Stomach (tissue), 9 donors: ENCODE results near the gene ARHGEF4. TPM values are rescaled to one million over a fixed set of nuclear protein-coding genes. Genes with fewer than 3 reads are reported as not detected.

ENCODE experiments used
- DNase-seq, 2 donors: peaks; one replicate each; pipeline versions ENCODE4 v3.0.0 to v3.0.0-alpha.2; 2013 to 2019
- H3K27ac ChIP-seq, 5 donors: fragments of 200-600 bp in 4 of 5; sonication (generic) in 4 of 5; one replicate each; pipeline ENCODE4 v1.5.1; 2013 to 2019; ENCODE audit warnings: mild to moderate bottlenecking in 1 of 5, moderate library complexity in 1 of 5
- H3K27me3 ChIP-seq, 3 donors: fragments of 200-600 bp; sonication (generic); one replicate each; pipeline ENCODE4 v1.5.1; 2017 to 2019; ENCODE audit warnings: mixed run types in 1 of 3
- H3K36me3 ChIP-seq, 4 donors: fragments of 200-600 bp; sonication (generic); 1 replicate in 3 of 4; 2 replicates in 1 of 4; pipeline ENCODE4 v1.5.1; 2016 to 2019
- H3K4me1 ChIP-seq, 4 donors: fragments of 200-600 bp; sonication (generic); one replicate each; pipeline ENCODE4 v1.5.1; 2016 to 2019
- H3K4me3 ChIP-seq, 4 donors: fragments of 200-600 bp; sonication (generic) in 3 of 4; one replicate each; pipeline ENCODE4 v1.5.1; 2016 to 2019; ENCODE audit warnings: mild to moderate bottlenecking in 1 of 4
- H3K9me3 ChIP-seq, 4 donors: fragments of 200-600 bp; sonication (generic); one replicate each; pipeline ENCODE4 v1.5.1; 2016 to 2019
- EP300 ChIP-seq: sonication (generic); formaldehyde crosslinking; IDR thresholded peaks from one replicate; pipeline ENCODE4 v1.6.1; 2017; ENCODE audit warnings: antibody characterized with exemption
- POLR2A ChIP-seq, 4 donors: fragments of 450-650 bp; IDR thresholded peaks; one replicate each; pipeline ENCODE4 v1.6.1; 2016; ENCODE audit warnings: antibody characterized with exemption in 4 of 4, control low read depth in 2 of 4, mild to moderate bottlenecking in 1 of 4, moderate library complexity in 1 of 4
- POLR2AphosphoS5 ChIP-seq, 3 donors: sonication (generic); formaldehyde crosslinking; IDR thresholded peaks; one replicate each; pipeline ENCODE4 v1.6.1; 2016; ENCODE audit warnings: antibody characterized with exemption in 3 of 3
- WGBS, 5 donors: extraction: QIAGEN DNeasy Blood & Tissue Kit in 3 of 5; methylation state at CpG; one replicate each; pipeline versions ENCODE4 v1.1.5 to v1.1.7; 2013 to 2018; 5-methylcytosine and 5-hydroxymethylcytosine counted together
- intact Hi-C: fragments of 100-400 bp; cut with DNase I; formaldehyde crosslinking; loops from one replicate; pipeline ENCODE4 v1.15.1; 2023; ENCODE audit warnings: low total_unique reads
- polyA plus RNA-seq, 3 donors: library from polyadenylated mRNA; stranded (reverse); fragments of 200-250 nt; gene quantifications; one replicate each; pipeline ENCODE4 v1.2.3, GENCODE V29; 2013
- total RNA-seq, 5 donors: library from RNA; depleted of rRNA; stranded (reverse); fragments of >200 nt; gene quantifications; one replicate each; pipeline versions ENCODE4 v1.1.0 to v1.2.3, GENCODE V29; 2014 to 2016
- TF ChIP-seq, protein P1 (sequence below), 7 experiments: fragments of 450-650 bp in 4 of 7; fragments of 200-600 bp in 3 of 7; sonication (generic) in 3 of 7; IDR thresholded peaks; one replicate each; pipeline ENCODE4 v1.5.1; 2016 to 2019; ENCODE audit warnings: antibody characterized with exemption in 7 of 7, control low read depth in 2 of 7, mild to moderate bottlenecking in 1 of 7
- donor health status: healthy with polysubstance abuse.
- donor health status: Bipolar disorder and iron deficiency.
- donor health status: healthy.

ARHGEF4 gene
- total and polyA plus RNA-seq, 8 donors = 1.4 to 32.3 (median 11.2) TPM; not detected in 1

- Histone ChIP-seq H3K27ac (peak overlapping the region in 3 of 5 donors; percentile 75 to 85 (median 77)), H3K4me1 (peaks cover 0 to 11% (median 3%) of the 10 kb centered on the region in 4 donors), H3K9me3 (no peaks in the 10 kb centered on the region), H3K36me3 (no peaks in the 10 kb centered on the region), H3K4me3 (peak overlapping the region in 1 of 4 donors; percentile 7), H3K27me3 (peaks cover 0 to 24% (median 5%) of the 10 kb centered on the region in 3 donors)
- intact Hi-C loops = no loop called here
- DNase-seq = peak in 1 of 2 donors; percentile 63
- whole genome bisulfite sequencing, 5 donors = 27 to 47% (median 46%) methylated on average over 11 to 12 of the region's 12 CpGs
- TF ChIP-seq POLR2AphosphoS5 (IDR thresholded peaks at IDR 0.05) (no peak), EP300 (no peak), POLR2A (IDR thresholded peaks at IDR 0.05) (no peak)
- TF ChIP-seq, protein P1, sequence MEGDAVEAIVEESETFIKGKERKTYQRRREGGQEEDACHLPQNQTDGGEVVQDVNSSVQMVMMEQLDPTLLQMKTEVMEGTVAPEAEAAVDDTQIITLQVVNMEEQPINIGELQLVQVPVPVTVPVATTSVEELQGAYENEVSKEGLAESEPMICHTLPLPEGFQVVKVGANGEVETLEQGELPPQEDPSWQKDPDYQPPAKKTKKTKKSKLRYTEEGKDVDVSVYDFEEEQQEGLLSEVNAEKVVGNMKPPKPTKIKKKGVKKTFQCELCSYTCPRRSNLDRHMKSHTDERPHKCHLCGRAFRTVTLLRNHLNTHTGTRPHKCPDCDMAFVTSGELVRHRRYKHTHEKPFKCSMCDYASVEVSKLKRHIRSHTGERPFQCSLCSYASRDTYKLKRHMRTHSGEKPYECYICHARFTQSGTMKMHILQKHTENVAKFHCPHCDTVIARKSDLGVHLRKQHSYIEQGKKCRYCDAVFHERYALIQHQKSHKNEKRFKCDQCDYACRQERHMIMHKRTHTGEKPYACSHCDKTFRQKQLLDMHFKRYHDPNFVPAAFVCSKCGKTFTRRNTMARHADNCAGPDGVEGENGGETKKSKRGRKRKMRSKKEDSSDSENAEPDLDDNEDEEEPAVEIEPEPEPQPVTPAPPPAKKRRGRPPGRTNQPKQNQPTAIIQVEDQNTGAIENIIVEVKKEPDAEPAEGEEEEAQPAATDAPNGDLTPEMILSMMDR (IDR thresholded peaks at IDR 0.05) = no peak
These were observed 17.0 kb upstream of the ARHGEF4 start for GRCh38 chr2:130819608-130820278.

GRCh38 chr2:130820279-130820861 lies 16.3 kb upstream of the ARHGEF4 start:
- WGBS, 5 donors = 43 to 55% (median 49%) methylated on average over 14 to 16 of the region's 16 CpGs
- H3K27ac ChIP-seq = peak overlapping the region in 3 of 5 donors; percentile 75 to 85 (median 77)
- peak overlapping the region in 1 of 4 donors; percentile 7 for H3K4me3 ChIP-seq
- no peak for TF ChIP-seq EP300
- no peak for TF ChIP-seq POLR2A (IDR thresholded peaks at IDR 0.05)
- TF ChIP-seq POLR2AphosphoS5 (IDR thresholded peaks at IDR 0.05) = peak in 1 of 3 donors; percentile 79
- TF ChIP-seq, protein P1 (IDR thresholded peaks at IDR 0.05) = no peak
- peak in 1 of 2 donors; percentile 37 for DNase-seq
- H3K9me3 ChIP-seq = no peaks in the 10 kb centered on the region
- peaks cover 0 to 11% (median 3%) of the 10 kb centered on the region in 4 donors for H3K4me1 ChIP-seq
- peaks cover 0 to 17% (median 5%) of the 10 kb centered on the region in 3 donors for H3K27me3 ChIP-seq
- intact Hi-C loops = no loop called here
- no peaks in the 10 kb centered on the region for H3K36me3 ChIP-seq

GRCh38 chr2:130821867-130822266 lies 14.8 kb upstream of the ARHGEF4 start:
- Histone ChIP-seq H3K27me3 (peaks cover 0 to 13% (median 5%) of the 10 kb centered on the region in 3 donors), H3K4me3 (no peak overlapping the region), H3K4me1 (peaks cover 0 to 11% (median 3%) of the 10 kb centered on the region in 4 donors), H3K36me3 (no peaks in the 10 kb centered on the region), H3K9me3 (no peaks in the 10 kb centered on the region), H3K27ac (no peak overlapping the region)
- WGBS, 5 donors = 63 to 74% (median 70%) methylated on average over 5 to 7 of the region's 8 CpGs
- intact Hi-C loops = no loop called here
- TF ChIP-seq POLR2AphosphoS5 (IDR thresholded peaks at IDR 0.05) = no peak
- TF ChIP-seq, protein P1 (IDR thresholded peaks at IDR 0.05) = no peak
- no peak for TF ChIP-seq EP300
- TF ChIP-seq POLR2A (IDR thresholded peaks at IDR 0.05) = no peak
- DNase-seq = no peak

- Histone ChIP-seq H3K27ac (no peak overlapping the region), H3K4me3 (no peak overlapping the region), H3K36me3 (no peaks in the 10 kb centered on the region), H3K4me1 (peaks cover 0 to 11% (median 3%) of the 10 kb centered on the region in 4 donors), H3K9me3 (no peaks in the 10 kb centered on the region), H3K27me3 (peaks cover 0 to 13% (median 5%) of the 10 kb centered on the region in 3 donors)
- DNase-seq = no peak
- 84 to 95% (median 92%) methylated on average over 6 to 10 of the region's 10 CpGs for WGBS, 5 donors
- intact Hi-C loops = no loop called here
- TF ChIP-seq, protein P1 (IDR thresholded peaks at IDR 0.05) = no peak
- TF ChIP-seq POLR2AphosphoS5 (IDR thresholded peaks at IDR 0.05) = no peak
- TF ChIP-seq EP300 = no peak
- TF ChIP-seq POLR2A (IDR thresholded peaks at IDR 0.05) = no peak
These were observed 13.9 kb upstream of the ARHGEF4 start for GRCh38 chr2:130822766-130823165.
